ENCODE data around the gene VASH2.

- TF ChIP-seq, protein P1, sequence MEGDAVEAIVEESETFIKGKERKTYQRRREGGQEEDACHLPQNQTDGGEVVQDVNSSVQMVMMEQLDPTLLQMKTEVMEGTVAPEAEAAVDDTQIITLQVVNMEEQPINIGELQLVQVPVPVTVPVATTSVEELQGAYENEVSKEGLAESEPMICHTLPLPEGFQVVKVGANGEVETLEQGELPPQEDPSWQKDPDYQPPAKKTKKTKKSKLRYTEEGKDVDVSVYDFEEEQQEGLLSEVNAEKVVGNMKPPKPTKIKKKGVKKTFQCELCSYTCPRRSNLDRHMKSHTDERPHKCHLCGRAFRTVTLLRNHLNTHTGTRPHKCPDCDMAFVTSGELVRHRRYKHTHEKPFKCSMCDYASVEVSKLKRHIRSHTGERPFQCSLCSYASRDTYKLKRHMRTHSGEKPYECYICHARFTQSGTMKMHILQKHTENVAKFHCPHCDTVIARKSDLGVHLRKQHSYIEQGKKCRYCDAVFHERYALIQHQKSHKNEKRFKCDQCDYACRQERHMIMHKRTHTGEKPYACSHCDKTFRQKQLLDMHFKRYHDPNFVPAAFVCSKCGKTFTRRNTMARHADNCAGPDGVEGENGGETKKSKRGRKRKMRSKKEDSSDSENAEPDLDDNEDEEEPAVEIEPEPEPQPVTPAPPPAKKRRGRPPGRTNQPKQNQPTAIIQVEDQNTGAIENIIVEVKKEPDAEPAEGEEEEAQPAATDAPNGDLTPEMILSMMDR (IDR thresholded peaks at IDR 0.05) = no peak
- no peak for TF ChIP-seq EP300 (IDR thresholded peaks at IDR 0.05)
- TF ChIP-seq POLR2A (IDR thresholded peaks at IDR 0.05) = no peak
These were observed 24.0 kb upstream of the VASH2 start for GRCh38 chr1:212926372-212926771.
